Activated CD4-positive, alpha-beta T cell treated with anti-CD3 and anti-CD28 coated beads for 48 hours (primary cell): ENCODE results near the gene XYLT1.
"Not testable (repeated sequence)": the region's sequence is repeated elsewhere in the genome, so short reads cannot be mapped to it uniquely, and the experiment has no call there.

Experiments
- DNase-seq: peaks from one replicate; pipeline ENCODE4 v3.0.0-alpha.2; 2020

Gene XYLT1

GRCh38 chr16:17482341-17482740 is 11.6 kb upstream of the XYLT1 start:
- DNase-seq, result not testable (repeated sequence)

GRCh38 chr16:17481736-17482135 is 11.0 kb upstream of the XYLT1 start:
- DNase-seq, result no peak

- DNase-seq, result not testable (repeated sequence)
Observed at GRCh38 chr16:17477260-17477545, 6.4 kb upstream of the XYLT1 start.

- DNase-seq, result peak; percentile 45
Observed at GRCh38 chr16:17476414-17477259, 5.9 kb upstream of the XYLT1 start.

- peak; percentile 18 for DNase-seq
Observed at GRCh38 chr16:17475104-17475503, 4.3 kb upstream of the XYLT1 start.

- DNase-seq, result peak; percentile 21
Observed at GRCh38 chr16:17474572-17474971, 3.8 kb upstream of the XYLT1 start.

- no peak for DNase-seq
Observed at GRCh38 chr16:17474037-17474436, 3.3 kb upstream of the XYLT1 start.

- no peak for DNase-seq
Observed at GRCh38 chr16:17471719-17472461, 1.1 kb upstream of the XYLT1 start.

- peak; percentile 31 for DNase-seq
Observed at GRCh38 chr16:17470182-17470907, 415 bp downstream of the XYLT1 start.

- peak; percentile 51 for DNase-seq
Observed at GRCh38 chr16:17469741-17470181, 999 bp downstream of the XYLT1 start.

- DNase-seq, result no peak
Observed at GRCh38 chr16:17469011-17469740, 1.6 kb downstream of the XYLT1 start.

- DNase-seq, result no peak
Observed at GRCh38 chr16:17468611-17469010, 2.1 kb downstream of the XYLT1 start.

- DNase-seq, result peak; percentile 52
Observed at GRCh38 chr16:17467923-17468540, 2.7 kb downstream of the XYLT1 start.

- no peak for DNase-seq
Observed at GRCh38 chr16:17466876-17467275, 3.9 kb downstream of the XYLT1 start.

- no peak for DNase-seq
Observed at GRCh38 chr16:17465460-17465859, 5.3 kb downstream of the XYLT1 start.

- no peak for DNase-seq
Observed at GRCh38 chr16:17463335-17463734, 7.4 kb downstream of the XYLT1 start.

GRCh38 chr16:17461951-17462729 is 8.6 kb downstream of the XYLT1 start:
- DNase-seq, result no peak

- no peak for DNase-seq
Observed at GRCh38 chr16:17460890-17461289, 9.9 kb downstream of the XYLT1 start.

- no peak for DNase-seq
Observed at GRCh38 chr16:17459903-17460521, 10.7 kb downstream of the XYLT1 start.

GRCh38 chr16:17457997-17458396 is 12.8 kb downstream of the XYLT1 start:
- no peak for DNase-seq

- DNase-seq, result no peak
Observed at GRCh38 chr16:17457513-17457912, 13.2 kb downstream of the XYLT1 start.
